Activated naive CD8-positive, alpha-beta T cell treated with anti-CD3 and anti-CD28 coated beads, Interleukin-2, amount 50 U/mL, for 24 hours (primary cell): ENCODE data around the gene TM6SF1.
A peak's percentile ranks its signal among the peaks of the same experiment; 100 is the strongest.
"Not testable (repeated sequence)": the region's sequence is repeated elsewhere in the genome, so short reads cannot be mapped to it uniquely, and the experiment has no call there.

Experiments used
- ATAC-seq: fragments of 150-1000 bp; cut with Tn5 transposase; one replicate; pipeline ENCODE4 v1.10.0; 2021
- DNase-seq: peaks from one replicate; pipeline ENCODE4 v3.0.0; 2021
- H3K27ac Mint-ChIP-seq: one replicate; pipeline ENCODE4 v1.8.0; 2021; ENCODE audit warnings: mild to moderate bottlenecking, mixed read lengths
- H3K27me3 Mint-ChIP-seq: one replicate; pipeline ENCODE4 v1.8.0; 2021; ENCODE audit warnings: mixed read lengths
- H3K36me3 Mint-ChIP-seq: one replicate; pipeline ENCODE4 v1.8.0; 2021; ENCODE audit warnings: low read depth, mixed read lengths
- H3K4me1 Mint-ChIP-seq: one replicate; pipeline ENCODE4 v1.8.0; 2021; ENCODE audit warnings: mixed read lengths
- H3K4me3 Mint-ChIP-seq: one replicate; pipeline ENCODE4 v1.8.0; 2021; ENCODE audit warnings: mild to moderate bottlenecking, moderate library complexity, mixed read lengths
- H3K9me3 Mint-ChIP-seq: one replicate; pipeline ENCODE4 v1.8.0; 2021; ENCODE audit warnings: mixed read lengths

The TM6SF1 gene

DNA sequence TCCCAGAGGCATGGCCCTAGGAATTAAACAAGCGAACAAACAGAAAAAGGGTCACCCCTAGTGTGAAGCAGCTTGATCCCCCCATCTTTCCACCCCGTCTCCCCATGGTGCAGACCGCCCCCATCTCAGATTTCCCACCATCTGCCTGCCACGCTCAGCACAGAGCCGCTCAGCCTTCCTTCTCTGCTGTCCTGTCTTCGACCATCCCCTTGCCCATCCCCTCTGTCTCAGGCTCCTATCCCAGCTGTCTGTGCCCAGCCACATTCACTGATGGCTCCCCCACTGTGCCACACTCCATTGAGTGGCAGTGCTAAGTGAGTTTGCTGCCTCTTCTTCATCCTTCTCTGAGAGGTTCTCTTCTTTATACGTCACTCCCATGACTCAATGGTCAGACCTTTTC lies 28.7 kb upstream of the TM6SF1 start:
- H3K27me3 Mint-ChIP-seq: peaks cover 42% of the 10 kb centered on the region
- H3K36me3 Mint-ChIP-seq: no peaks in the 10 kb centered on the region
- ATAC-seq: no peak
- H3K4me1 Mint-ChIP-seq: peaks cover 4% of the 10 kb centered on the region
- no peak for DNase-seq
- no peak overlapping the region for H3K4me3 Mint-ChIP-seq
- no peak overlapping the region for H3K27ac Mint-ChIP-seq
- peaks cover 9% of the 10 kb centered on the region for H3K9me3 Mint-ChIP-seq

DNA sequence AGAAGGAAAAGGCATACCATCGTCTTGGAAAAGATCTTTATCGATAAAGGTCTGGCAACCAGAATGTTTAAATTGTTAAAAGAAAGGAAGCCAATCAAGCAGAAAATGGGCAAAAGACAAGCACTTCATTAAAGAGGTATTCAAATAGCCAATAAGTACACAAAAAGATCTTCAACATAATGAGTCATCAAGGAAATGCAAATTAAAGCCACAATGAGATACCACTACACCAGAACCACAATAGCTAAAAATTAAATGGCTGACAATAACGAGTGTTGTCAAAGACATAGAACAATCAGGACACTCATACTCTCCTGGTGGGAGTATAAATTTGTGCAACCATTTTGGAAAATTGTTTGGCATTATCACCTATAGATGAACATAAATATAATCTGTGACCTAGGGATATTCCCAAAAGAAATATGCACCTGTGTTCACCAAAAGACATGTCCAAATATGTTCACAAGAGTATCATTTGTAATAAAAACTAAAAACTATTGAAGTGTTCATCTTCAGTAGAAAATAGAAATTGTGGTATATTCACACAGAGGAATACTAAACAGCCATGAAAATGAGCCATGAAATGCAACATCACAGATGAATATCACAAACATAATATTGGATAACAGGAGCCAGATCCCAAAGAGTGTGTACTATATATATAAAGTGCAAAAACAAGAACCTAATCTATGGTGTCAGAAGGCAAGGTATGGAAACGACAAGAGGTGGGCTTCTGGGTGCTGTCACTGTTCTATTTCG lies 26.0 kb upstream of the TM6SF1 start:
- peak; percentile 40 for ATAC-seq
- Mint-ChIP-seq H3K4me1 (peaks cover 4% of the 10 kb centered on the region), H3K27ac (peak overlapping the region; percentile 31), H3K27me3 (peaks cover 37% of the 10 kb centered on the region), H3K9me3 (no peaks in the 10 kb centered on the region), H3K4me3 (no peak overlapping the region), H3K36me3 (no peaks in the 10 kb centered on the region)
- DNase-seq: no peak

DNA sequence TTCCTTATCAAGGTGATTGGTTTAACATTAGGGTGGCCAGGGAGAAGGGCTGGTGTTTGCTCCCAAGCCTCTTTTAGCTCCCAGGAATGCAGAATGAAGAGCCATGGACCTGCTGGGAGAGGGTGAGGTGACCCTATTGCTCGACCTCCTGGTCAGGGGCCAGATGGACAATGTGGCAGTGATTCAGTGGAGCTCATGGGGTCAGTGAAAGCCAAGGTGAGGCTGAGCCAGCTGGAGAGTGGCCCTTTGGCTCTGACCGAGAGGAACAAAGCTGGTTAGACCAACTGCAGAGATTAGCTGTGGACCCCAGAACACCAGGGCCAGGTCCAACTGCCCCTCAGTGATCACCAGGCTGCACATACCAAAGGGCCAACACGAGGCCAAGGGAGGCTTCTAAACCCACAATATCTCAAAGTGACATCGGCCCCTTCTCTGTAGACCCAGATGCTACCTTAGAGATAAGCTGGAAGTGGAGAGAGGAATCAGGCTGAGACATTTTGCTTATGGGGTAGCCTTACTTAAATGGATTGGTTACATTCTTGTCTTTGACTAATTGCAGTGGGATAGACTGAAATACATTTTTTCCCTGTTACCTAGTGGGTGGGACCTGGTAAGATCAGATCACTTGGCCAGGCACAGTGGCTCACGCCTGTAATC lies 24.6 kb upstream of the TM6SF1 start:
- Mint-ChIP-seq H3K9me3 (no peaks in the 10 kb centered on the region), H3K27me3 (peaks cover 35% of the 10 kb centered on the region), H3K4me1 (peaks cover 4% of the 10 kb centered on the region), H3K4me3 (no peak overlapping the region), H3K27ac (no peak overlapping the region), H3K36me3 (no peaks in the 10 kb centered on the region)
- ATAC-seq: no peak
- DNase-seq: no peak

DNA sequence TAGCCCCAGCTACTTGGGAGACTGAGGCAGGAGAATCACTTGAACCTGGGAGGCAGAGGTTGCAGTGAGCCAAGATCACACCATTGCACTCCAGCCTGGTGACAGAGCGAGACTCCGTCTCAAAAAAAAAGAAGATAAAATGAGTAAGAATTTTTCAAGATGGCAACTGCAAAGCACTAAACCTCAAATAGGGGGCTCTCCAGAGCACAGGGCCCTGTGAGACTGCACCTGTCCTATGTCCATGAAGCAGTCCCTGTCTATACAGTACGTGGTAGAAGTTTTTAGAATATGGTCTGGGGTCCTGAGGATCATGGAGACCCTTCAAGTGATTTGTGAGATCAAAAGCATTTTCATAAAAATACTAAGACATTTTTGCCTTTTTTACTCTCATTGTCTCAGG lies 22.0 kb upstream of the TM6SF1 start:
- not testable (repeated sequence) for H3K4me3 Mint-ChIP-seq, H3K27ac Mint-ChIP-seq, H3K9me3 Mint-ChIP-seq, H3K4me1 Mint-ChIP-seq, ATAC-seq, DNase-seq, H3K36me3 Mint-ChIP-seq
- peaks cover 13% of the 10 kb centered on the region for H3K27me3 Mint-ChIP-seq

DNA sequence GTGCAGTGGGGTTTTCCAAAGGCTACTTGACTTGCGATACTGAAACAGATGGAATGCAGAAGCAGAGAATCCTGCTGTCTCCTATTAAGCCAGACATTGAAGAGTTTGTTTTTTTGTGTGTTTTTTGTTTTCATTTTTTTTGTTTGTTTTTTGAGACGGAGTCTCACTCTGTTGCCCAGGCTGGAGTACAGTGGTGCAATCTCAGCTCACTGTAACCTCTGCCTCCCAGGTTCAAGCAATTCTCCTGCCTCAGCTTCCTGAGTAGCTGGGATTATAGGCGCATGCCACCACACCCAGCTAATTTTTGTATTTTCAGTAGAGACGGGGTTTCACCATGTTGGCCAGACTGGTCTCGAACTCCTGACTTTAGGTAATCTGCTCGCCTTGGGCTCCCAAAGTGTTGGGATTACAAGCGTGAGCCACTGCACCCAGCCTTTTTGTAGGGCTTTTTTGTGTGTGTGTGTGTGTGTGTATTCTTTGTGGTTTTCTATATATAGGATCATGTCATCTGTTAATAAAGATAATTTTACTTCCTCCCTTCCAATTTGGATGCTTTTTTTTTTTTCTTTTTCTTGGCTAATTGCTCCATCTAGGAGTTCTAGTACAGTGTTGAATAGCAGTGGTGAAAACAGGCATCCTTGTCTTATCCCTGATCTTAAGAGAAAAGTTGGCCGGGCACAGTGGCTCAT lies 21.4 kb upstream of the TM6SF1 start:
- not testable (repeated sequence) for H3K9me3 Mint-ChIP-seq, H3K4me3 Mint-ChIP-seq, H3K4me1 Mint-ChIP-seq, ATAC-seq, H3K27ac Mint-ChIP-seq, DNase-seq, H3K36me3 Mint-ChIP-seq
- H3K27me3 Mint-ChIP-seq: peaks cover 13% of the 10 kb centered on the region

DNA sequence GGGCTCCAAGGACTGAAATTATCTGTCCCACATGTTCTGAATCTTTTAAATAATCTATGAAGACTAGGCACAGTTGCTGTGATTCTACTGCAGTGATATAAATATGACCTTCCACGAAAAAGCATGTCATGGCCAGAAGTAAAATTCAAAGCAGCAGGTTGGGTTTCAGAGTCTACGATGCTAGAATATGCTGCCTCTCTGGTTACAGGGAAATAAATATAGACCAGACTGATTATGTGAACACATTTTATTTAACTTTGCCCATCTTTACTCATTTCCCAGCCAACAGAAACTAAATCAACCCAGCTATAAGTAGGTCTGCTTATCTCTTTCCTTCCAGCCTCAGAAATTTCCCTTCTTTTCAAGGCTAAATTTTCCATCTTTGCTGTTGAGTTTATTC lies 19.9 kb upstream of the TM6SF1 start:
- DNase-seq (no peak), ATAC-seq (no peak)
- Mint-ChIP-seq H3K27me3 (peaks cover 4% of the 10 kb centered on the region), H3K4me1 (peaks cover 6% of the 10 kb centered on the region), H3K27ac (no peak overlapping the region), H3K4me3 (no peak overlapping the region), H3K36me3 (no peaks in the 10 kb centered on the region), H3K9me3 (no peaks in the 10 kb centered on the region)

DNA sequence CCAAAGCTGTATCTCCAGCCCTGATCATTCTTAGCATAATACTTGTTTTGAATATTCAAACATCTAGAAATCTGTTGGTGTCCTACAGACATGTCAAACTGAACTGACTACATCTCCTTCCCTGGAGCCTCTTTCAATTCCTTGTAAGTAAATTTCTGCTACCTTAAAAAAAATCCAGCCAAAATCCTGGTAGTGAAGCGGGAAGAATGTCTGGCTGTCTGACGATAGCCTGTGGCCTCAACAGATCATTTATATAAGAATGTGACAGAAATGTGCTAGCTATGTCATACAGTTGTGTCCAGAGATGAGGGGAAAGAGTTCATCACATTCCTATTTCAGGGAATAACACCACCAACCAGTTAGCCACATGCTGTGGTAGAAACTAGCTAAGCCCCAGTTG lies 18.6 kb upstream of the TM6SF1 start:
- Mint-ChIP-seq H3K9me3 (no peaks in the 10 kb centered on the region), H3K27ac (no peak overlapping the region), H3K27me3 (peaks cover 2% of the 10 kb centered on the region), H3K36me3 (no peaks in the 10 kb centered on the region), H3K4me1 (peaks cover 9% of the 10 kb centered on the region), H3K4me3 (no peak overlapping the region)
- no peak for DNase-seq
- ATAC-seq: no peak

DNA sequence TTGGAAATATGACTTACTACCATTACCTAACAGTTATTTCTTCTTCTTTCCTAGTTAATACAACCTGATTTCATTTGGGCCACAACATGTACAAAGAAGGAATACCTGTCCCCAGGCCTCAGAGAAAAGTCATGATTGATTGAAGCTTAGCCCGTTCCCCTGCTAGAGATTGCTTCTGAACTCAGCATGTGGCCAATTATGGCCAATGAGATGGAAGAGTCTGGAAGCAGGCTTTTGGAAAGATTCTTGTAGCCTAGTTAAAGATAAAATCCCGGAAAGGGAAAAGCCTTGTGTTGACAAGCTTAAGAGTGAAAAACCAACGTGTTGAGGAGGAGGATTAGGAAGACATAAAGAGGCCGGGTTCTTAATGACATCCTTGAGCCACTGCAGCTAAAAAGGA lies 17.0 kb upstream of the TM6SF1 start:
- Mint-ChIP-seq H3K4me3 (no peak overlapping the region), H3K27me3 (peaks cover 2% of the 10 kb centered on the region), H3K36me3 (no peaks in the 10 kb centered on the region), H3K27ac (no peak overlapping the region), H3K4me1 (peaks cover 9% of the 10 kb centered on the region), H3K9me3 (no peaks in the 10 kb centered on the region)
- DNase-seq (no peak), ATAC-seq (no peak)

DNA sequence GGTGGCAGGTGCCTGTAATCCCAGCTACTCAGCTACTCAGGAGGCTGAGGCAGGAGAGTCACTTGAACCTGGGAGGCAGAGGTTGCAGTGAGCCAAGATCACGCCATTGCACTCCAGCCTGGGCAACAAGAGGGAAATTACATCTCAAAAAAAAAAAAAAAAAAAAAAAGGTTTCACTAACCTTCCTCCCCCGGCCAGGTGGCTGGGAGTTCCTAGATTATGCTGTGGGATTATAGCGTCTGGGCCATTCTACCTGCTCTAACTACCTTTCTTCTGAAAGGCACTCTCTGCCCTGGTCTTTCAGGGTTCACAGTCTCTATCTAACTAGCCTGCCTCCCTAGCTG lies 15.5 kb upstream of the TM6SF1 start:
- DNase-seq, H3K4me3 Mint-ChIP-seq, H3K36me3 Mint-ChIP-seq, H3K4me1 Mint-ChIP-seq, H3K9me3 Mint-ChIP-seq, H3K27me3 Mint-ChIP-seq, ATAC-seq: not testable (repeated sequence)
- peak overlapping the region; percentile 71 for H3K27ac Mint-ChIP-seq

DNA sequence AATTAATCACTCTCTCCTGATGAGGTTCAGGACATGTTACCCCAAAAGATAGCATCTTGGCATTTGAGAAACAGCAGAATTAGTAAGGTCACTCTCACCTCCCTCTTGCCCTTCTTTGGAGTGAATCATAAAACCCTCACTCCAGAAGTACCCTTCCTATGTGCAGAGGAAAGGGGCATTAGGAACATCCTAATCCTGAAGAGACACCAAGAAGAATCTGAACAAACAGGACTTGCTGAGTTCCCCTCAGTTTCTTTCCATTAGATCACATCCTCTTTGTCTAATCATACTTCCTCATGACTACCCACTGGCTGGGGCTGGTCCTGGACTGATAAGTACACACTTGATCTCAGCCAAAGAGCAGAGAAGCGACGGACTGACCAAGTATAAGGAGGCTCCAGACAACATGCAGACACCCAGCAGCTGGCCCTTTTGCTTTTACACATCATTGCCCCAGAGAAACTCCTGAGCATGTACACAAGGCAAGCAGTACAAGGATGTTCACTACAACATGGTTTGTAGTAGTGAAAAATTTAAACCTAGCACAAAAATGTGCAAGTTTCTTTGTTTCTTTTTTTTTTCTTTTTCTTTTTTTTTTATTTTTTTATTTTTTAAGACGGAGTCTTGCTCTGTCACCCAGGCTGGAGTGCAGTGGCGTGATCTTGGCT lies 15.0 kb upstream of the TM6SF1 start:
- H3K4me3 Mint-ChIP-seq: no peak overlapping the region
- H3K4me1 Mint-ChIP-seq: peaks cover 9% of the 10 kb centered on the region
- H3K27me3 Mint-ChIP-seq: peaks cover 7% of the 10 kb centered on the region
- H3K9me3 Mint-ChIP-seq: peaks cover 6% of the 10 kb centered on the region
- H3K27ac Mint-ChIP-seq: peak overlapping the region; percentile 71
- no peaks in the 10 kb centered on the region for H3K36me3 Mint-ChIP-seq
- peak; percentile 90 for ATAC-seq
- DNase-seq: peak; percentile 9

DNA sequence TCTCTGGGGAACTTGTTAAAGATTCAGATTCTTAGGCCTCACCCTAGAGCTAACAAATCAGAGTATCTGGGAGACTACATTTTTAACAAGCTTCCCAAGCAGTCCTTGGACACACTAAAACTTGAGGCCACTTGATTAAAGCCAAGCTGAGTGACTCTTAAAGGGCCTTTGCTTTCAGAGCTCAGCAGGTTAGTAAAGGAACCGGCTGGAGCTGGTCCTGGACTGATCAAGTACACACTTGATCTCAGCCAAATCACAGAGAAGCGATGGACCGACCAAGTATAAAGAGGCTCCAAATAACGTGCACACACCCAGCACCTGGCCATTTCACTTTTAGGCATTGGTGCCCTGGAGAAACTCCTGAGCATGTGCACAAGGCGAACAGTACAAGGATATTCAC lies 12.9 kb upstream of the TM6SF1 start:
- DNase-seq (no peak), ATAC-seq (no peak)
- no peak overlapping the region for H3K4me3 Mint-ChIP-seq
- peaks cover 9% of the 10 kb centered on the region for H3K4me1 Mint-ChIP-seq
- peaks cover 6% of the 10 kb centered on the region for H3K9me3 Mint-ChIP-seq
- no peak overlapping the region for H3K27ac Mint-ChIP-seq
- no peaks in the 10 kb centered on the region for H3K36me3 Mint-ChIP-seq
- H3K27me3 Mint-ChIP-seq: peaks cover 7% of the 10 kb centered on the region

DNA sequence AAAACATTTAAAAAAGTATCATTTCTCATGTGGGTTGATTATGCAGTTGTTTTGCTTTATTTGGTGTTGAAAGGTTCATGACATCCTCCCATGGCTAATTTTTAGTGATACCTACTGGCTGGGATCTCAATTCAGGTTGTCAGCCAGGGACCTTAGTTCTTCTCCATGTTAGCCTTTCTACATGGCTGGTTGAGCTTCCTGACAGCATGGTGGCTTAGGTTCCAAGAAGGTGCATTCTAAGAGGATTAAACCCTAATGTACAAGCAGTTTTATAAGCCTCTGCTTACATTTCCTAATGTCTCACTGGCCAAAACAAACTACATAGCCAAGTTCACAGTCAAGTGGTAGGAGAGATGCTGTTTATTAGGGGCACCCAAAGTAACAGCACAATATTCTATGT lies 9.4 kb upstream of the TM6SF1 start:
- H3K4me3 Mint-ChIP-seq: no peak overlapping the region
- peaks cover 6% of the 10 kb centered on the region for H3K9me3 Mint-ChIP-seq
- H3K27me3 Mint-ChIP-seq: peaks cover 20% of the 10 kb centered on the region
- no peak for DNase-seq
- no peak for ATAC-seq
- peaks cover under 1% of the 10 kb centered on the region for H3K4me1 Mint-ChIP-seq
- H3K36me3 Mint-ChIP-seq: no peaks in the 10 kb centered on the region
- no peak overlapping the region for H3K27ac Mint-ChIP-seq

DNA sequence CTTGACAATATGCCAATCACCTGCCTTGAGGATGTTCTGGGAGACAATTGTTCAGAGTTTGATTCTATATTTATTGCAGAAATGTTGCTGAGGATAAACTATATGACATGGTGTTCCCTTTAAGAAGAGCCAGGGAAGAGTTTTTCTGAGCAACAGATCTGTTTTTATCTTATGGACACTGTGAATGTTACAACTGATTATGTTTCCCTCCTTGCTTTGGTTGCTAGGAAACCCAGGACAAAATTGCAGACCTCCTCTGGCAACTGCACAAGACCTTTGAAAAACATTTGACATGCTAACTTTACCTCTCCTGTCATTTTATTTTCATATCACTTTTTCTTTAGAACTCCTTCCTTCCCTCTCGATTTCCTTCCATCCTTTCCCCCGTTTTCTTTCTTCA lies 8.2 kb upstream of the TM6SF1 start:
- H3K4me1 Mint-ChIP-seq: no peaks in the 10 kb centered on the region
- H3K27me3 Mint-ChIP-seq: peaks cover 26% of the 10 kb centered on the region
- H3K27ac Mint-ChIP-seq: no peak overlapping the region
- DNase-seq: no peak
- H3K9me3 Mint-ChIP-seq: peaks cover 6% of the 10 kb centered on the region
- H3K4me3 Mint-ChIP-seq: no peak overlapping the region
- H3K36me3 Mint-ChIP-seq: no peaks in the 10 kb centered on the region
- no peak for ATAC-seq

DNA sequence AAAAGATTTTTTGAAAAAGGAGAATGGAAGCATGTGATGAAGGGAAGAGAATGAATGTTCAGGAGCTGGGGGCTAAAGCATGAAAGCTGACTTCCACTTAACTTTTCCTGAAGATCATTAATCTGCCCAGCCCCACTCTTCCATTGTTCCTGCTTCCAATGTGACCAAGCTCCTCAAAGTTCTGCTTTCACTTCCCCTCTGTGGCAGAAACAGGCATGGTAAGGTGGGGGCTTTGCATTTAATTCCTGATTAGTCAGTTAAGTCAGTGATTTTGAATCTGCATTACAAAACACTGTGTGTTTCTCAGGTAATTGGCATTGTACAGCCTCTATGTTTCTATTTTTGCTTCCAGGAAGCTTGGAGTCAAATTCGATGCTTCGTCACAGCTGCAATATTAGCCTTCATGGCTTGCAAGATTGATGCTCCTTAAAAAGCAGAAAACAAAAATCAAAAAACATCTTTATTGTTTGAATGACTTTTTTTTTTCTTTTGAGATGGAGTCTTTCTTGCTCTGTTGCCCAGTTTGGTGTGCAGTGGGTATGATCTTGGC lies 7.3 kb upstream of the TM6SF1 start:
- Mint-ChIP-seq H3K4me1 (no peaks in the 10 kb centered on the region), H3K4me3 (no peak overlapping the region), H3K9me3 (peaks cover 6% of the 10 kb centered on the region), H3K27me3 (peaks cover 32% of the 10 kb centered on the region), H3K36me3 (no peaks in the 10 kb centered on the region), H3K27ac (no peak overlapping the region)
- no peak for ATAC-seq
- DNase-seq: no peak
